NOMO-1 treated with DMSO at 0.1 percent for 48 hours (cell line): Measurements from ENCODE around the gene UVRAG.
"Not testable (repeated sequence)": the region's sequence is repeated elsewhere in the genome, so short reads cannot be mapped to it uniquely, and the experiment has no call there.

ENCODE experiments used
- DNase-seq: peaks from one replicate; lab custom pipeline; 2025; ENCODE audit not compliant: unreplicated experiment; lab: John Stamatoyannopoulos, UW

Gene UVRAG

DNA sequence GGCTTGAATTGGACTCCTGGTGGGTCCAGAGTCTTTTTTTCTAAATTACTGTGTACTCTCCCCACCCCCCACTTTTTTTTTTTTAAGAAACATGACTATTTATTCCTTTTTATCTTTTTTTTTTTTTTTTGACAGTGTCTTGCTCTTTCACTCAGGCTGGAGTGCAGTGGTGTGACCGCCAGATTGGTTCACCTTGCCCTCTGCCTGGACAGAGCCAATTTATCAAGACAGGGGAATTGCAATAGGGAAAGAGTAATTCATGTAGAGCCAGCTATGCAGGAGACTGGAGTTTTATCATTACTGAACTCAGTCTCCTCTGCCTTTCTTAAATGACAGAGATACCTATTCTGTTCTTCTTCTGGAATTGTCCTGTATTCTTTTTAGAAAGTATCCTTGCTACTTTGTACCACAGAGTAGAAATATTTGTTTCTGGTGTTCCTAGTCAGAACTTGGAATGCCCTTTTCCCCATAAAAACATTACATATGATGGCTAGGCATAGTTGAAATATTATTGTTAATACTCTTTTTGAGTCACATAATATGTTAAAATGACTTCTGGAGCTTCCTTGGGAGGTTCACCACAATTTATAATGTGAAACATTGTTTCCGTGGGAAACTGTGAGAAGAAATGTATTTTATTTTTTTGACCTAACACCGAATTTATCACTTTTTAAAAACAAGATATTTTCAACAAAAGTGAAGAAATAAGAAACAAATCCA is 95.6 kb downstream of the UVRAG start:
- no peak for DNase-seq

DNA sequence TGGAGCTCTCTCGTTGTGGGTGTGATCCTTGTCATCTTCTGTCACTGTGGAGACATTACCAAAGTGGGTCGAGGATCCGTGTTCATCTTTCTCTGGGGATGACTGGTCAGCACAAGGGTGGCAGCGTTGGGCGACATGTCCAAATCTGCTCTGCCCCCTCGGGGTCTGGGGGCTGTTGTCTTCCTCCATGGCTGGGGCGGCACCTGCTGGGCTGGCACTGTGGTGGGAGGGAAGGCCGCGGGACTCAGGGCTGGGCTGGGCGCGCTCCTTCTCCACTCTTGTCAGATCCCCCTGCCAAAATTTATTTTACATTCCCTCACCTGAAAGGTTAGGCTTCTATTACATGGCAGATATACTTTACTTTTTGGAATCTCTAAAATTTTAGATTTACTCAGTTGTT is 96.4 kb downstream of the UVRAG start:
- DNase-seq: no peak

DNA sequence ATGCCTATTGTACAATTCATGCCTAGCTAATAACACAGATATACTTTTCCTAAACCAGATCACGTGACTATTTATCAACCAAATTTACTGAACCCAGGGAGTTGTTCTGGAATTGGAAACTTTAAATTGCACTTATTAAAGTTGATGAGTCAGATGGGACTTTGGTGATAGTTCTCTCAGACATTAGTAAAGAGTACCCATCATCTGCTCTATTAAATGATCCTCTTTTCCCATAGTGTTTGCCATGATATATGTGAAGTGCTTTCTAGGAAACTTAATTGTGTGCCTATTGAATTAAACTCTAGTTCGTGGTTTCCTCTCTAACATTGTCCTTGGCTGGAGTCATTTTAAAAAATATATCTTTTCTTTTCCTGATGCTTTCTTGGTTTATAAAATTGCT is 99.0 kb downstream of the UVRAG start:
- no peak for DNase-seq

DNA sequence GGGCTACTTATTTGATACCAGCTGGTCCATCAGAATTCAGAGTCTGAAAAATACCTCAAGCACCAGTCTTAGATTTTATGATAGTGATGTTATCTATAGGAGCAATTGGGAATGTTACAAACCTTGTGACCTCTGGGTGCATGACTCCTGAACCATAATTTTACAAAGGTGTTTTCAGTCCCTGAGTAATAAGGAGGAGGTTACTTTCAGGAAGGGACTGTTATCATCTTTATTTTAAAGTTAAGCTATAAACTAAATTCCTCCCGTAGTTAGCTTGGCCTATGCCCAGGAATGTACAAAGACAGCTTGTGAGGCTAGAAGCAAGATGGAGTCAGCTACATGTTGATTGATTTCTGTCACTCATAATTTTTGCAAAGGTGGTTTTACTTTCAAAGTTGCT is 101.9 kb downstream of the UVRAG start:
- DNase-seq: no peak

DNA sequence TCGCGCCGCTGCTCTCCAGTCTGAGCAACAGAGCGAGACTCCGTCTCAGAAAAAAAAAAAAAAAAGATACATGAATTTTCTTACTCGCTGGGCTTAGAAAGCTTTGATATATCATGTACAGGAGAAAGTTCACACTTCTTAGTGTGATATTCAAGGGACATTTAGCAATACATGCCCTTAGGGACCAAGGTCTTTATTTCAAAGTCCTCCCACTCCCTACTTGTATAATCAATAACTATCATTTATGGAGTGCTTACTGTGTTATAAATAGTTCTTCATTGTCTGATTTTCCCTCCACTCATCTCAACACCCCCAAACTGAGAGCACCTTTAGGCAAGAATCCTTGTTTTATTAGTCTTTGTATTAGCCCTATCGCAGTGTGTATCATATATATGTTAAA is 103.3 kb downstream of the UVRAG start:
- DNase-seq: no peak

DNA sequence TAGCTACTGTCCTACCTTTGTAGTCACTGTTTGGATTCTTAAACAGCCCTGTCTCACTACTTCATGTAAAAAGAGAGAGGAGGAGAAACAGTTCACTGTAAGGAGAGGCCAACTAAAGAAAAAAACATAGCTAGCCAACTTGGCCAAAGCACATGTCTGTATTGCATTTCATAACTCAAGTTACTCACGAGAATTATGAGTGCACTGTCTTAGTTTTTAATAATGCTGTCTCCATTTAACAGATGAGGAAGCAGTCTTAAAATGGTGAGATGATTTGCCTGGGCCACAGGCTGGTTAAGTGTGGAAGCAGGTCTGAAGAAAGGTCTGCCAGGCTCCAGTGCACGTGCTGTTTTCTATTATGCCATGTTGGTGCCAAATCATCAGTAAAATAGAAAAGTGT is 104.5 kb downstream of the UVRAG start:
- DNase-seq: no peak

DNA sequence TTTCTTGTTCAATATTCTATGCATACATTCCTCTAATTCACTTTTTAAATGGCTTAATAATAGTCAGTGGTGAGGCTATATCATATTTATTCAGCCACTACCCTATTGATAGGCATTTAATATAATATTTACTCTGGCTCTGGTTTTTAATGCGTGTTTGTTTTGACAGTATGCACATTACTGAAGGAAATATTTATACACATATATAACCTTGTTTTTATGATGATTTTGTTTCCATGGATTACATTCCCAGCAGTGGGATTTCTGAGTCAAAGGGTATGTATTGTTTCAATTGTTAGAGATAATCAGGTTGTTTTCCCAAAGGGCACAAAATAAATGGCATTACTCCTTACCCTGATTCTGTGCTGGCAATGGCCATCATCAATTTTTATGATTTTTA is 105.8 kb downstream of the UVRAG start:
- no peak for DNase-seq

DNA sequence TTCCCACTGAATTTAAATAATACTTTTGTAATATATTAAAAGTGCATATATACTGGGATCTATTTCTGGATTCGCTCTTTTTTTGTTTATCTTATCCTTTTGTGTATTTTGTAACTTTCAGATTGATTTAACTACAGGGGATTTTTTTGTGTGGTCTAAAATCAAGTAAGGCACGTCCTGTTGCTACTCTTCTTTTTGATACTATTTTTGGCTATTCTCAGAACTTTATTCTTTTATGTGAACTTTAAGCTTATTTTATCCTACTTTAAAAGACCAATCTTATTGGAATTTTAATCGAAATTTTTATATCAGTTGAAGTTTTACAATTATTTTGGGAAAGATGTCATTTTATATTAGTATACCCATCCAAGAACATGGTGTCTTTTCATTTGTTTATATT is 106.8 kb downstream of the UVRAG start:
- DNase-seq: no peak

DNA sequence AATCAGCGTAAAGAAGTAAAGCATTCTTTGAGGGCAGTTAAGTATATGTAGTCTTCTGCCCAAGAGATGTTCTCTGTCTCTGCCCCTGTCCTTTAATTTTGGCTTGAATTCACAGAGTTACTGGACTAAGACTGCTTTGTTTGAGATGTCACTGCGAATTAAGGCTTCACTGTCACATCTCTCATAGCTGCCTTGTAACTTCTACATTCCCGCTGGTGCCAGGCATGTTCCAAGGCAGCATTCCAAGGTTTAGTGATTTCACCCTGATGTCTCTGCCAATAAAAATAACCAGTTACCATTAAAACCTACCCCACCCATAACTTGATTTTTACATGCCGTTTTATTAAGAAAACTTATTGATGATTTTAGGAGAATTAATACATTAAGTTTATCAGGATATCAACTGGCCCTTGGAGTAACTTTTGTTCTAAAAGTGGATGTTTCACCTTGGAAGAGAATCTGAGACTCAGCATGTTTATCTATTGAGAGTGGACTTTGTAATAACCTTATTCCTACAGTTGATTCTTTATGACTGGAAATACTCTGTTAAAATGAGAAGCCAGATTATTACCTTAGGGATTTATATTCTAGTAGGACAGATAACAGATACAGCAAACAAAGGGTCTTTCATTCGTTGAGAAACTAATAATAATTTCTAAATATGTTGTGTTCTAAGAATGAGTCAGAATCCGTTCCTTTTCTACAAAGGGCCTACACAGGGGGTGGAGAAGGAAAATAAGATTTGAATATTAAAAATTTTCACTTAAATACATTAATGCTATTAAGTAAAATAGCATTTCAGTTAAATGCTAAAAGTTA is 110.2 kb downstream of the UVRAG start:
- DNase-seq: no peak

DNA sequence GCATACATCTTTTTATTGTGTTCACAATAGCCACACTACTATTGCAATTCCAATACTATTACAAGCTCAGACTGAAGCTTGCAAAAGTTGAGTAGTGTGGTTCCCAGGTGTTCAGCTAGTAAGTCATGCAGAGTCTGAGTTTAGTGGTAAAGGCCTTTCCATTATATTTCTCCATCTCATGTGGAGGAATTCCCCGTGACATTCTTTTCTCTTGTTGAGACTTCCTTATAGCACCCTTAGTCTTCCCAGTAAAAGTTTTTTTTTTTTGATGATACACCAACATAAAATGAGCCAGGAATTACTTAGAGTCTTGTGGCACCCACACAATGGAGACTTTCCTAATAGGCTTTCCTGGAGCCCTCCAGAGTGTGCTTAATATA is 110.8 kb downstream of the UVRAG start:
- DNase-seq: no peak

DNA sequence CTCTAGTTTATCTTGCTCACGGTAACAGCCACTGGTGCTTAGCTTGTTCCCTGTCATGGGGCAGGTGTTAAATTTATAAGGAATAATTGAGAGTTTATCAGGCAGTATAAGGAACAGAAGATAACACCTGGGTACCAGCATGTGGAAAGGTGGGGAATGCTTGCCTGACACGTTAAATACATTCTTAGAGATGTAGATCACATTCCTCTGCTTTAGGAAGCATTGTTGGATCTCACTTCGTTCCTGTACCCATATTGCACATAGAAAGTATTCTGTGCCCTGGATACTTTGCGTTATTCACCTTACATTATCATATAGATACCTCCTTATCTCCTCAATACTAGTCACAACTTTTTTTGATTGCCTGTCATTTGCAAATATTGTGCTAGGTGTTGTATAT is 114.7 kb downstream of the UVRAG start:
- no peak for DNase-seq

DNA sequence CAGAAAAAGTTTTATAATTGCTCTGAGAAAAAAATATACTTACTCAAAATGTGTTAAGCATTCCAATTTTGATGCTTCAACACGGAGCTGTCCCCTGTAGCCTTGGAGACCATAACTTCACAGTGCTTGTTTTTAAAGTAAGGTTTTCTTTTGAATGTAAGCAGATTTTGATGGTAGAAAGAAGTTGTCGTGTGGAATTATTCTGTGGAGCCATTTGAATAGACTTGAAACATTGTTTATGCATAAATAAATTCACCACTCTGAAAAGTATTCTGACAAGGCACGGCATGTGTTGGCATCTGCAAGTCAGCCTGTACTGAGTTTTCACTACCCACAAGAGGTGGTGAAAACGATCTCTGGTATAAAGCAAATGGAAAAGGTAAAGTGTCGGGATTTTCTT is 115.5 kb downstream of the UVRAG start:
- DNase-seq: no peak

DNA sequence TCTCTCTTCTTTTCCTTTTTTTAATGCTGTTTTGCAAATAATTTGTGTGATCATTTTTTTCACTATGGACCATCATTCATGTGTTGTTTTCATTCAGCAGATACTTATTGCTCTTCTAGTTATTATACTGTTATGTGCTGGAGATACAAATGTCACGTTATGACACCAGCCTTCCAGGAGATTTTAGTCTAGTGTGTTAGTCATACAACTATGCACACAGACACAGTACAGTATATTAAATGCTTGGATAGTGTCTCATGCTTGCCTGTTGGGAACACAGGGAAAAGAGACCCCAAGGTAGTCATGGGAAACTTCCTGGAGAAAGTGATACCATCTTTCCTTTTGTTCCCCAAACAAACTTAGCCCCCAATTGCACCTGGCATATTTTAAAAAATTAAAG is 116.1 kb downstream of the UVRAG start:
- no peak for DNase-seq

DNA sequence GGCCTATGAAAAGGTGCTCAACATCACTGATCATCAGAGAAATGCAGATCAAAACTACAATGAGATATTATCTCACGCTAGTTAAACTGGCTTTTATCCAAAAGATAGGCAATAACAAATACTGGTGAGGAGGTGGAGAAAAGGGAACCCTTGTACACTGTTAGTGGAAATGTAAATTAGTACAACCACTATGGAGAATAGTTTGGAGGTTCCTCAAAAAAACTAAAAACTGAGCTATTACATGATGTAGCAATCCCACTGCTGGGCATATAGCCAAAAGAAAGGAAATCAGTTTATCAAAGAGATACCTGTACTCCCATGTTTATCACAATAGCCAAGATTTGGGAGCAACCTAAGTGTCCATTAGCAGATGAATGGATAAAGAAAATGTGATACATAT is 118.7 kb downstream of the UVRAG start:
- not testable (repeated sequence) for DNase-seq

DNA sequence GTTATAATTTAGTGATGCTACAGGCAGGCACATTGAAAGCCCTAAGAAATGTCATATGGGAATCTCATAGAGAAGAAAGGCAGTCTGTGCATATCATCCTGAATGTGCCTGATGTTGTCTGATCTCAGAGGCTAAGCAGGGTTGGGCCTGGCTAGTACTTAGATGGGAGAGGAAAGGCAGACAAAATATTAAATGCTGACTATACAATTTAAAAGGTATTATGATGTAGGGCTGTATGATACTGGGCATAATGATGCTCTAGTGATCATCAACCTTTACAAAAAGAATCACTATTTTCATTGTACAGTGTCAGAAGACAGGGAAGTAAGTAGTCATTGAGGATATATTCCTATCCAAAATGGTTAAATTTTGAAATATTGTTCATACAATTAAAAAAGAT is 119.8 kb downstream of the UVRAG start:
- no peak for DNase-seq

DNA sequence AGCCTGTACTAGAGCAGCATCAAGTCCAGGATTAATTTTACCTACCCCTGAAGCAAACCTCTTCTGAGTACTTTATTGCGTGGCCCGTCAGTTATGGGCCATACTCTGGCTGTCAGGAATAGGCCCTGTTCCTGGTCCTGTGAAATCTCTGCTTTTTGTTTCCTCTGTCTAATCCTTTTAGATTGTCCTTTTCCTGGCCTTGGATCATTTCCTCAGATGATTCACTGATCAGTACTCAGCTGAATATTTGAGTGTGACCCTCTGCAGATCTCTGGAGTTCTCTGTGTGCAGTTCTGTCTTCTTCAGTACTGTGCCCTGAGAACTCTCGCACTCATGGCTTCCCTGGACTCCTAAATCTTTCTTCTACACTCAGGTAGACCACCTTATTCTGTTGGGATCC is 123.5 kb downstream of the UVRAG start:
- no peak for DNase-seq

DNA sequence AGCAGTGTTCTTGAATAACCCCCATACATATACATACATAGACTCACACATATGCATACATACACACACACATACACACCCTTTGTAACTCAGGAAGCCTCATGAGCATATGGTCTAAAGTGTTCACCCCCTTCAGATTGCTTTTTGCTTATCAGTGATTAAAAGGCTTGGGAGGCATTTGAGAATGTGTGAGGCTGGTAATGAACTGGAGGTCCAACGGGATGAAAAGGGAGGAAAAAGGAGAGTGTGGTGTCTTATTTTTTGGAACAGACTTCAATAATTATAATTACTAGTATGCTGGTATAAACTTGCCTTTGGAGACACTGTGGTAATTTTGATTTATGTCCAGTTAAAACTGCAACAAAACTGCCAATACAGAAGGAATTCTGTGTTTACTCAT is 124.5 kb downstream of the UVRAG start:
- DNase-seq: no peak

DNA sequence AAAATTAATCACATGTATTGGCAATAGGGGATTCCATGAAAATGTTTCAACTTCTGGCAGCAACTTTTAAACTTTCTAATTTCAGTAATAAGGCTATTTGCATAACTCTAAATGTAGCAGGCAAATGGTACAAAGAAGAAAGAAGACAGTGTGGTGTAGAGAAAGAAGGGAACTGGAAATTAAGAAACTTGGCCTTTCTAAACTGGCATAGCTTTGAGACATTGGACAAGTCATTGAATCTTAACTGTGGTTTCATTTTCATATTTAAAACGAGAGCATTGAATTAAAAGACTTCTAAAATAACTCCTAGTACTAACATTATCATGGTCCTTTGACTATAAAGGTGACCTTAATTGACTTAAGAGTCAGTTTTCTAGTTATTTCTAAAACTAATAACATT is 125.0 kb downstream of the UVRAG start:
- DNase-seq: no peak

DNA sequence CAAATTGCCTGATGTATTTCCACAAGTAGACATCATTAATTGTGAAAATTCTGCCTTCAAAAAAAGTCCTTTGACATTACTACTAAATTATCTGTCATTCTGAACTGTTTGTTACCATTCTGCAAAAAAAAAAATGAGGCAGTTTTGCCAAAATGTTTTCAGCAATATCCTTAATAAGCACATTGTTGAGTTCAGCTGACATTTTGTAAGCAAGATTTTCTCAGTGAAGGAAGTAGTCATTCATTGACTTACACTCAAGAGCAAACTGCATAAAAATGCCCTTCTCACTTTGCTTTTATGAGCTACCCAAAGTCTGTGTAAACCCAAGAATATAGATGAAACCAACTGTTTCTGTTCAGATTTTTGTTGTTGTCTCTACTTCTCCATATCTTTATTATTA is 125.9 kb downstream of the UVRAG start:
- no peak for DNase-seq

DNA sequence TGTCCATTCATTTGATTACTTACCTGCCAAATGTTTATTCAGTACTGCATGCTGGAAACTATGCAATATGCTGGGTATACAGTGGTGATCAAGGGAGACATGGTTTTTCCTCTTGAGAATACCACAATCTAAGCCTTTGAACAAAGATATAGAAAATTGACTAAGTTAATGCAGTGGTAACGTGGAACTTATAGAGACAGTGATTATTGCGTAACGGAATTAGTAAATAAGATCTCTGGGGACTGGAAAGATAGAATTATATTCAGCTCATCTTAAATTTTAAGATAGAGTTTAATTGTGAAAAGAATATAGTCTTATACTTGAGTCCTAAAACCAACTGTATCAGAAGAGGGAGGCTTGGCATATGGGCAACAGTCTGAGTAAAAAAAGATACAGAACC is 129.5 kb downstream of the UVRAG start:
- no peak for DNase-seq

DNA sequence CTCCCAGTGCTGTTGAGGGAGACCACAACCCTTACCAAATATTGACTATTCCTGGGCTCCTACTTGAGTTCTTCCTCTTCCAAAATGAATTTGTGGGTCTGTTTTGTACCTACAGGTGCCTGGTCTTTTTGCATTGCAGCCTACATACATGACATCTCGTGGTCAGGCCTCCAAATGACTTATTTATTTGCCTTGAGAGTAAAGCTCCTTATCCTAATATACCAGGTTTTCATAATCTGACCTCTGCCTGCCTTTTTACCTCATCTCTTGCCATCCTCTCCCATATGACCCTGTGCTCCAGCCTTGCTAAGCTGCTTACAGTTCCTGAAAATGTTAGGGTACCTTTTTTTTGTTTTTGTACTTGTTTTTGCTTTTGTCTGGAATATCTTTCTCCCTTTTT is 130.4 kb downstream of the UVRAG start:
- no peak for DNase-seq

DNA sequence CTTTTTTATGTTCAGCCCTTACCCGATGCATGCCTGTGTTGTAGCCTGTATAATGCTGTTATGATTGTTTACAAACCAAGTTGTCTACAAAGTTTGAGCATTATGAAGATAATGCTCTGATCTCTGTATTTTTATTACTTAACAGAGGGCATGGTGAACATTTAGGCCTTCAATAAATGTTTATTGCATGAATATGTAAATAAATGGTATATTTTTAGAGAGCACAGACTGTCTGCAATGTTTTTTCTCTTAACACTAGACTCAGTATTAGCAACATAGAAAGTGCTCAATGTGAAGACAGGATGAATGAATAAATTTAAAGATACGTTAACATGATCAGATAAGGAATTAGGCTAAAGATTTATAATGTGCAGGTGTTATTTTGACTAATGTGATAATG is 130.9 kb downstream of the UVRAG start:
- no peak for DNase-seq
